BE2C (cell line): ENCODE results near the gene ANKFN1. TPM values are rescaled to one million over a fixed set of nuclear protein-coding genes. Genes with fewer than 3 reads are reported as not detected.

ENCODE experiments used
- DNase-seq: peaks from one replicate; pipeline ENCODE4 v3.0.0-alpha.2; 2020
- H3K27me3 ChIP-seq: fragments of 250-450 bp; sonication (Bioruptor Pico); 2 replicates; pipeline ENCODE4 v1.5.1; 2020; ENCODE audit warnings: mild to moderate bottlenecking
- H3K36me3 ChIP-seq: fragments of 250-450 bp; sonication (Bioruptor Pico); 2 replicates; pipeline ENCODE4 v1.5.1; 2020; ENCODE audit warnings: mild to moderate bottlenecking
- H3K4me1 ChIP-seq: fragments of 250-450 bp; sonication (Bioruptor Pico); 2 replicates; pipeline ENCODE4 v1.5.1; 2020
- H3K4me3 ChIP-seq: 2 replicates; pipeline ENCODE4 v1.5.1; 2011; ENCODE audit warnings: low read depth, low read length
- H3K9me3 ChIP-seq: fragments of 250-450 bp; sonication (Bioruptor Pico); 2 replicates; pipeline ENCODE4 v1.5.1; 2020
- CTCF ChIP-seq: IDR thresholded peaks from 2 replicates; pipeline ENCODE4 v1.5.1; 2012; ENCODE audit warnings: mild to moderate bottlenecking, low read depth, low read length
- polyA plus RNA-seq: library from polyadenylated mRNA; unstranded; fragments of >200 nt; gene quantifications from one replicate; pipeline ENCODE4 v1.2.1, GENCODE V29; 2012; ENCODE audit warnings: low read depth, missing spikeins; ENCODE audit not compliant: insufficient read length, insufficient read depth

The ANKFN1 gene, protein sequence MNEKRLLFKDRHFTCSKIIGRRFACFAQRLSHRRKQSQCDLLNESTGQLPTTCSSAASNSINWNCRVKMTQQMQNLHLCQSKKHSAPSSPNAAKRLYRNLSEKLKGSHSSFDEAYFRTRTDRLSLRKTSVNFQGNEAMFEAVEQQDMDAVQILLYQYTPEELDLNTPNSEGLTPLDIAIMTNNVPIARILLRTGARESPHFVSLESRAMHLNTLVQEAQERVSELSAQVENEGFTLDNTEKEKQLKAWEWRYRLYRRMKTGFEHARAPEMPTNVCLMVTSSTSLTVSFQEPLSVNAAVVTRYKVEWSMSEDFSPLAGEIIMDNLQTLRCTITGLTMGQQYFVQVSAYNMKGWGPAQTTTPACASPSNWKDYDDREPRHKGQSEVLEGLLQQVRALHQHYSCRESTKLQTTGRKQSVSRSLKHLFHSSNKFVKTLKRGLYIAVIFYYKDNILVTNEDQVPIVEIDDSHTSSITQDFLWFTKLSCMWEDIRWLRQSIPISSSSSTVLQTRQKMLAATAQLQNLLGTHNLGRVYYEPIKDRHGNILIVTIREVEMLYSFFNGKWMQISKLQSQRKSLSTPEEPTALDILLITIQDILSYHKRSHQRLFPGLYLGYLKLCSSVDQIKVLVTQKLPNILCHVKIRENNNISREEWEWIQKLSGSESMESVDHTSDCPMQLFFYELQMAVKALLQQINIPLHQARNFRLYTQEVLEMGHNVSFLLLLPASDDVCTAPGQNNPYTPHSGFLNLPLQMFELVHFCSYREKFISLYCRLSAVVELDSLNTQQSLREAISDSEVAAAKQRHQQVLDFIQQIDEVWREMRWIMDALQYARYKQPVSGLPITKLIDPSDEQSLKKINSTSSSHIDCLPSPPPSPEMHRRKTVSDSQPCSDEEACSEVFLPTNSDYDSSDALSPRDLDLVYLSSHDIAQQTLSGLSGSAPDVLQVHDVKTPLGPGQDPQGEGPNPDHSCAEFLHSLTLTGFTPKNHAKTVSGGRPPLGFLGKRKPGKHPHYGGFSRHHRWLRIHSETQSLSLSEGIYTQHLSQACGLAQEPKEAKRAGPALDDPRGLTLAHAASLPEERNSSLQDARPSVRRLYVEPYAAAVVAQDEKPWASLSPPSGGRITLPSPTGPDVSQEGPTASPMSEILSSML
- polyA plus RNA-seq, result not detected

- Histone ChIP-seq H3K4me1 (no peaks in the 10 kb centered on the region), H3K36me3 (no peaks in the 10 kb centered on the region)
- TF ChIP-seq CTCF, result no peak
Observed at GRCh38 chr17:56152874-56153602, at the start of gene ANKFN1. TSS of gene ANKFN1 (plus strand) at chr17:56153475. CDS start at chr17:56212668, 59,193 bp downstream.

GRCh38 chr17:56108811-56109284 lies 44.4 kb upstream of the ANKFN1 start:
- no peaks in the 10 kb centered on the region for H3K4me1 ChIP-seq
- no peak overlapping the region for H3K4me3 ChIP-seq
- no peaks in the 10 kb centered on the region for H3K9me3 ChIP-seq
- no peak for TF ChIP-seq CTCF
- H3K27me3 ChIP-seq, result no peaks in the 10 kb centered on the region
- H3K36me3 ChIP-seq, result no peaks in the 10 kb centered on the region
- DNase-seq, result no peak

More at GRCh38 chr17:56152874-56153602, at the start of gene ANKFN1:
- no peak within 1 kb of the TSS for H3K4me3 ChIP-seq
- H3K27me3 ChIP-seq, result no peaks in the 10 kb centered on the region; the same call in 1 of the 2 replicates
- H3K9me3 ChIP-seq, result no peaks in the 10 kb centered on the region
- DNase-seq, result no peak

DNA sequence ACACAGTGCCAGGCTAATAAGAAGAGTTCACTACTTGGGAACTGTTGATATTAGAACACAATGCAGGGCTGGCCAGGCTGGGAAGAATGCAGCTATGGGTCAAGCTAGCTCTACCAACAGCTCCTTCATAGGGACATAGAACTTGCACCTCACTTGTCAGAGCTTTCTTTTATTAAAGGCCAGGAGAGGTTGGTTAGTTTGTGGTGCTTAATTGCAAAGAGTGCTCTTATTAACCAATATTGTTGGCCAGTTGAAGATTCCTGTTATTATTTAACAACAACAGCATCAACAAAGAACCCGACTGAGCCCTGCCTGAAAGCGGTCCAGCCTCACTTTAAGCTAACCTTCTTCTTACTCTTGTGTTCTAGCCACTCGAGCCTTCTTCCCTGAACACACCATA lies 43.4 kb upstream of the ANKFN1 start:
- H3K9me3 ChIP-seq, result no peaks in the 10 kb centered on the region
- no peaks in the 10 kb centered on the region for H3K27me3 ChIP-seq
- no peaks in the 10 kb centered on the region for H3K36me3 ChIP-seq
- no peak for DNase-seq
- H3K4me1 ChIP-seq, result no peaks in the 10 kb centered on the region
- H3K4me3 ChIP-seq, result no peak overlapping the region
- TF ChIP-seq CTCF, result no peak

DNA sequence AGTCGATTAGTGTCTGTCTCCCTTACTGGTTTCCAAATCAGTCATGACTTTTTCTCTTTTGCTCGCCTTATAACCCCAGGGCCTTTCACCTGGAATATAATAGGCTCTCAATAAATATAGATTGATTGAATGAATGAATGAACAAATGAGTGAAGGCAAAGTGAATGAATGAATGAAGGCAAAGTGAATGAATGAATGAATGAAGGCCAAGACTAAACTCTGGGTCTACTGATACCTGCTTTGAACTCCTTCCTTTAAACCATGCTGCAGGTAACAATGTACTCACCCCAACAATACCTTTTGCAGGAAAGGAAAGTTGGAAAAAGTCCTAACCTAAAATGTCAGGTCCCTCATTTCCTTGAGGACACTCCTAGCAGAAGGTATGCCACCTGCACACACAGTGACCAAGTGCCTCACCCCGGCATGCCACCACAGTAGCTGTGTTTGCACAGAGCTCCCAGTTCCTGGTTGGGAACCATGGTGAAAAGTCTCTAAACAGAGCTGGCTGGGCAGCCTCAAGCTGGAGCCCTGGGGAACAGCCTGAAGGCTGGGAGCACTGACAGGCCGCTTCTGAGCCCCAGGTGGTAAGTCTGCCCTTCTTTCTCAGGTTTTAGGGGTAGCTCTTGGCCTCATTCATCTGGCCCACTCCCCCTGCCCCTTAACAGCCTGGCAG lies 42.7 kb upstream of the ANKFN1 start:
- Histone ChIP-seq H3K9me3 (no peaks in the 10 kb centered on the region), H3K27me3 (no peaks in the 10 kb centered on the region), H3K4me1 (no peaks in the 10 kb centered on the region), H3K36me3 (no peaks in the 10 kb centered on the region), H3K4me3 (no peak overlapping the region)
- no peak for TF ChIP-seq CTCF
- no peak for DNase-seq
